SU-DHL-6 (cell line): ENCODE data around the gene SYNPR.

ENCODE experiments used
- H2AFZ ChIP-seq: fragments of 200-600 bp; sonication (generic); 2 replicates; pipeline ENCODE4 v1.6.1; 2014; ENCODE audit warnings: low read depth, mild to moderate bottlenecking, moderate library complexity, mixed read lengths, antibody characterized with exemption, low read length; ENCODE audit not compliant: severe bottlenecking
- H3F3A ChIP-seq: fragments of 200-600 bp; shearing (Covaris generic); 2 replicates; pipeline ENCODE4 v1.6.0; 2016; ENCODE audit warnings: antibody characterized with exemption, mild to moderate bottlenecking; ENCODE audit not compliant: insufficient read depth
- H3K27ac ChIP-seq: fragments of 200-600 bp; sonication (generic); 2 replicates; pipeline ENCODE4 v1.5.1; 2016; ENCODE audit warnings: low read depth, mild to moderate bottlenecking, low read length, moderate library complexity, mixed read lengths
- H3K27me3 ChIP-seq: fragments of 200-600 bp; sonication (generic), shearing (Covaris generic); 2 replicates; pipeline ENCODE4 v1.6.0; 2014; ENCODE audit warnings: mild to moderate bottlenecking, low read length
- H3K36me3 ChIP-seq: fragments of 200-600 bp; sonication (generic); 2 replicates; pipeline ENCODE4 v1.6.1; 2014; ENCODE audit warnings: mild to moderate bottlenecking, low read length, mixed read lengths
- H3K4me2 ChIP-seq: fragments of 300-600, 200-600 bp; shearing (Covaris generic), sonication (generic); 2 replicates; pipeline ENCODE4 v1.6.0; 2014; ENCODE audit warnings: low read length, low read depth, mild to moderate bottlenecking; ENCODE audit not compliant: poor library complexity, severe bottlenecking
- H3K4me3 ChIP-seq: fragments of 200-600 bp; sonication (generic); 2 replicates; pipeline ENCODE4 v1.5.1; 2014; ENCODE audit warnings: antibody characterized with exemption, low read length, mild to moderate bottlenecking, mixed read lengths; ENCODE audit not compliant: insufficient read depth, poor library complexity, severe bottlenecking
- H3K79me2 ChIP-seq: fragments of 200-600 bp; sonication (generic); 2 replicates; pipeline ENCODE4 v1.6.1; 2014; ENCODE audit warnings: mild to moderate bottlenecking, low read length, moderate library complexity; ENCODE audit not compliant: insufficient read depth
- H3K9ac ChIP-seq: fragments of 200-600 bp; sonication (generic); 2 replicates; pipeline ENCODE4 v1.7.0; 2014; ENCODE audit warnings: mild to moderate bottlenecking, low read length
- H3K9me2 ChIP-seq: fragments of 200-600 bp; sonication (generic); replicated peaks from 2 replicates; pipeline ENCODE4 v1.6.1; 2014; ENCODE audit warnings: low read length; ENCODE audit not compliant: insufficient read depth
- H3K9me3 ChIP-seq: fragments of 200-600 bp; sonication (generic); 2 replicates; pipeline ENCODE4 v1.6.1; 2014; ENCODE audit warnings: low read length, mixed read lengths; ENCODE audit not compliant: insufficient read depth
- H4K20me1 ChIP-seq: fragments of 200-600 bp; sonication (generic); 2 replicates; pipeline ENCODE4 v1.6.1; 2014; ENCODE audit warnings: low read depth, mild to moderate bottlenecking, antibody characterized with exemption, low read length, moderate library complexity, mixed read lengths
- EZH2phosphoT487 ChIP-seq: fragments of 200-600 bp; sonication (generic), shearing (Covaris generic); conservative IDR thresholded peaks from 2 replicates; pipeline ENCODE4 v1.6.1; 2018; ENCODE audit warnings: mild to moderate bottlenecking, antibody characterized with exemption, low read length, moderate library complexity, mixed read lengths
- TF ChIP-seq, protein P1 (sequence below): fragments of 200-600 bp; sonication (generic); IDR thresholded peaks from one replicate; pipeline ENCODE4 v1.5.1; 2017; ENCODE audit warnings: antibody characterized with exemption, mild to moderate bottlenecking, low read length, moderate library complexity; ENCODE audit not compliant: insufficient read depth, poor library complexity, severe bottlenecking

The SYNPR gene

DNA sequence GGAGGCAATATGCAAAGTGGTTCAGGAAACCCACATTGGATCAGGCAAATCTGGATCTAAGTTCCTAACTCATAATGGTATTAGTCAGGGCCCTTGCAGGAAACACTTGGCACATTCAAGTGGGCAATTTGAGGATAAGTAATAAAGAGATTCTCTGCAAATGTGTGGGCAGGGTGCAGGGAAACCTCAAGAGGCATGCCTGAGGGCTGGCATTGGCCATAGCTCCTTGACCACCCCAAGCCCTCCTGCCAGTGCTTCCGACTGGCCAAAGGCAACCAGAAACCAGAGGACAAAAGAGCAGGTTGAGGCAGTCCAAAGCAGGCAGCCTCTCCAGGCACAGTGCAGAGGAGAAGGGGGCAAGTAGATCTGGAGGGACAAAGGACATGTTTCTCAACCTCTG is 243.5 kb downstream of the SYNPR start:
- TF ChIP-seq, protein P1, sequence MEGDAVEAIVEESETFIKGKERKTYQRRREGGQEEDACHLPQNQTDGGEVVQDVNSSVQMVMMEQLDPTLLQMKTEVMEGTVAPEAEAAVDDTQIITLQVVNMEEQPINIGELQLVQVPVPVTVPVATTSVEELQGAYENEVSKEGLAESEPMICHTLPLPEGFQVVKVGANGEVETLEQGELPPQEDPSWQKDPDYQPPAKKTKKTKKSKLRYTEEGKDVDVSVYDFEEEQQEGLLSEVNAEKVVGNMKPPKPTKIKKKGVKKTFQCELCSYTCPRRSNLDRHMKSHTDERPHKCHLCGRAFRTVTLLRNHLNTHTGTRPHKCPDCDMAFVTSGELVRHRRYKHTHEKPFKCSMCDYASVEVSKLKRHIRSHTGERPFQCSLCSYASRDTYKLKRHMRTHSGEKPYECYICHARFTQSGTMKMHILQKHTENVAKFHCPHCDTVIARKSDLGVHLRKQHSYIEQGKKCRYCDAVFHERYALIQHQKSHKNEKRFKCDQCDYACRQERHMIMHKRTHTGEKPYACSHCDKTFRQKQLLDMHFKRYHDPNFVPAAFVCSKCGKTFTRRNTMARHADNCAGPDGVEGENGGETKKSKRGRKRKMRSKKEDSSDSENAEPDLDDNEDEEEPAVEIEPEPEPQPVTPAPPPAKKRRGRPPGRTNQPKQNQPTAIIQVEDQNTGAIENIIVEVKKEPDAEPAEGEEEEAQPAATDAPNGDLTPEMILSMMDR, result no peak
- TF ChIP-seq EZH2phosphoT487, result no peak
- no peaks in the 10 kb centered on the region for H3K79me2 ChIP-seq

DNA sequence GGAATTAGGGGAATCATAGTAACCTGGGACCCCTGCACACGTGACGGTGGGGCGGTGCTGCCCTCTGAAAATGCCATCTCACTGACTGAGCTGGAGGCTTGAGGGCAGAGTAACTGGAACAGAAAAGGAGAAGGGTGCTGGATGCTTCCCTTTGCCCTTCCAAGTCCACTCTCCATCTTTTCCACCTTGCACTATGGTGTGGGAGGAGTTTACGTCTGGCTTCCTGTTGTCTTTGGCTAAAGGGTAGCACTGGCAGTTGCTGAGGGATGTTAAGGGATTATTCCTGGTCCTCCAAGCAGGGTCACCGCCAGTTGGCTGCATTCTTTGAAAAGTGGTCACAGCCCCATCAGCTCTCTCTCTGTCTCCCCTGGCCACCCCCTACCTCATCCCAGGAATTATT is 245.0 kb downstream of the SYNPR start:
- no peaks in the 10 kb centered on the region for H3K79me2 ChIP-seq
- H3K27me3 ChIP-seq, result no peaks in the 10 kb centered on the region
- no peak overlapping the region for H3K9ac ChIP-seq
- TF ChIP-seq, protein P1, result no peak
- TF ChIP-seq EZH2phosphoT487, result no peak
- H3K27ac ChIP-seq, result no peak overlapping the region
- no peak overlapping the region for H2AFZ ChIP-seq
- no peaks in the 10 kb centered on the region for H3F3A ChIP-seq
- H4K20me1 ChIP-seq, result no peaks in the 10 kb centered on the region
- H3K4me3 ChIP-seq, result no peak overlapping the region
- no peaks in the 10 kb centered on the region for H3K36me3 ChIP-seq
- no peak overlapping the region for H3K4me2 ChIP-seq
- H3K9me2 ChIP-seq, result no peaks in the 10 kb centered on the region
- no peaks in the 10 kb centered on the region for H3K9me3 ChIP-seq

More for the DNA sequence above, 243.5 kb downstream of the SYNPR start:
- Histone ChIP-seq H3K27me3 (no peaks in the 10 kb centered on the region), H3K9ac (no peak overlapping the region), H3K4me3 (no peak overlapping the region), H3K27ac (no peak overlapping the region), H3F3A (no peaks in the 10 kb centered on the region), H2AFZ (no peak overlapping the region), H3K9me3 (no peaks in the 10 kb centered on the region), H3K36me3 (no peaks in the 10 kb centered on the region), H3K4me2 (no peak overlapping the region), H4K20me1 (no peaks in the 10 kb centered on the region), H3K9me2 (no peaks in the 10 kb centered on the region)

DNA sequence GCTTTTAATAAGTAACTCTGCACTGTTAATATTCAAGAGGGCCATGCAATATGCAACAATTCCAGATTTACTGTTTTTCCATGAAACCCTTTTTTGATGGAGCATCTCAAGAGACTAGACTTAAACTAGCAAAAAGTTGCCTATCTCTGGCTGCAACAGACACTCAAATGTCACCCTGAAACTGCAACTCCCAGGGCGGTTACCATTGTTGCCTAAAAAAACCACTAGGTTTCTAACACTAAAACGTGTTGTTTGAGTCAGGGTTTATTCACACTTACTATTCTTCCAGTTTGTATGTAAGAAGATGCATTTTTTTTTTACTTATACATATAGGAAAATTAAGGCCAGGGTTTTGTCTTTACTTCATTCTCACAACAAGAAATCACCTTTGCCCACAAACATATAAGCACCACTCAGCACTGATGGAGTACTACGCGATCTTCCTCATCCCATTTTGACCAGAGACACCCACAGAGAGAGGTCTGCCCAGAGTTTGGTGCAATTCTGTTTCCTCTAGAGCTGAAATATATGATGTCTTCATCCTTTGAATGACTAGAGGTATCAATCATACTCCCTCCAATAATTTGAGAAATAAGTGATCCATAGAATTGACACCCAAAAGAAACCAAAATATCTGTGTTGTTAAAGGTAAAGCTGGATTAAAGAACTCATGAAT is 250.4 kb downstream of the SYNPR start:
- Histone ChIP-seq H3K9me3 (no peaks in the 10 kb centered on the region), H3K4me2 (no peak overlapping the region), H3K27me3 (no peaks in the 10 kb centered on the region), H3K79me2 (no peaks in the 10 kb centered on the region), H3K4me3 (no peak overlapping the region), H3K36me3 (no peaks in the 10 kb centered on the region), H4K20me1 (no peaks in the 10 kb centered on the region), H3F3A (no peaks in the 10 kb centered on the region), H3K9ac (no peak overlapping the region), H3K9me2 (no peaks in the 10 kb centered on the region), H3K27ac (no peak overlapping the region), H2AFZ (no peak overlapping the region)
- no peak for TF ChIP-seq EZH2phosphoT487
- TF ChIP-seq, protein P1, result no peak
